Measurements from ENCODE around the gene SHLD1. TPM values are rescaled to one million over a fixed set of nuclear protein-coding genes. Genes with fewer than 3 reads are reported as not detected.

SHLD1 gene
- polyA plus RNA-seq, 2 donors: 3.4 to 4.9 TPM

DNA sequence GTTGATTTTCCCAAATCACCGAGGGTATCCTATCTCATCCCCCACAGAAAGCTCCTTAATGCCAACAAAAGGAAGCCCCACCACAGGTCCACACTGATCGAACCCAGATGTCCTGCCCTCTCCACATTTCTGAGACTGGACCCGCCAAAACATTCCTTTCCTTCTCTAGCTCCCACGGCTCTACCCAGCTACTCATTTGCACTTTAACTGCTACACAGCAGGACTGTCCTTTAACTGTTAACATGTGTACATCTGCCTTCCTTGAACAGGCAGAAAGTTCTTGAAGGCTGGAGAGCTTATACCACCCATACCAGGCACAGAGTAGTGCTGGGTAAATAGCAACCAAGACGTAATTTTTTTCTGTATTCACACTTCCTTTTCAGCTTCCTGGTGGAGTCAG lies 131.5 kb downstream of the SHLD1 start:
- 61 to 68% methylated on average over 5 of the region's 5 CpGs for WGBS, 2 donors
- Histone ChIP-seq H3K4me3 (ENCODE audit: low read depth in 1 of 2, low read length in 2 of 2) (no peak overlapping the region), H3K9me3 (ENCODE audit: control insufficient read depth in 2 of 2, insufficient read depth in 1 of 2, low read depth in 1 of 2, low read length in 1 of 2) (no peaks in the 10 kb centered on the region), H3K4me1 (ENCODE audit: control insufficient read depth in 2 of 2, insufficient read depth in 2 of 2, low read length in 1 of 2) (no peaks in the 10 kb centered on the region), H3K36me3 (ENCODE audit: control insufficient read depth in 2 of 2, insufficient read depth in 2 of 2, low read length in 1 of 2) (no peaks in the 10 kb centered on the region), H3K27ac (ENCODE audit: low read depth in 2 of 2, low read length in 1 of 2) (no peak overlapping the region), H3K27me3 (ENCODE audit: control insufficient read depth in 1 of 2, insufficient read depth in 2 of 2, low read length in 2 of 2) (no peaks in the 10 kb centered on the region)

DNA sequence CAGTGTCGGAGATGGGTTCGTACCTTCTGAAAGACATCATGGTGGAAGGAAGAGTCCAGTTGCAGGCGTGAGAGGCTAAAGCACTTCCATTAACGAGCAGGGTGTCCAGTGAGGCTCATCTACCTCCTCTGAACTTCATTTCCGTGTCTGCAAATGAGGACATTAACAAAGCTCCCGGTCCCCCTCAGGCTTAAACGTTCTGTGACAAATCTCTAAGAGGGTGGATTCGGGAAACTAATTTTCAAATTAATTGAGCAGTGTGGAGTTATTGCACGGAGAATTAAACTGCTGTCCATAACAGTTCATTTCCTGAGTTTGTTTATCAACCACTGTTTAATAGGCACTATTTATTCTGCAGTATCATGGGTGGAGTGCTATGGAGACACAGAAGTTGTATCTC lies 132.0 kb downstream of the SHLD1 start:
- no peaks in the 10 kb centered on the region for H3K27me3 ChIP-seq (ENCODE audit: control insufficient read depth in 1 of 2, insufficient read depth in 2 of 2, low read length in 2 of 2)
- no peaks in the 10 kb centered on the region for H3K4me1 ChIP-seq (ENCODE audit: control insufficient read depth in 2 of 2, insufficient read depth in 2 of 2, low read length in 1 of 2)
- H3K4me3 ChIP-seq (ENCODE audit: low read depth in 1 of 2, low read length in 2 of 2): no peak overlapping the region
- WGBS, 2 donors: 70 to 72% methylated on average over 9 of the region's 9 CpGs
- no peaks in the 10 kb centered on the region for H3K36me3 ChIP-seq (ENCODE audit: control insufficient read depth in 2 of 2, insufficient read depth in 2 of 2, low read length in 1 of 2)
- no peak overlapping the region for H3K27ac ChIP-seq (ENCODE audit: low read depth in 2 of 2, low read length in 1 of 2)
- H3K9me3 ChIP-seq (ENCODE audit: control insufficient read depth in 2 of 2, insufficient read depth in 1 of 2, low read depth in 1 of 2, low read length in 1 of 2): no peaks in the 10 kb centered on the region

DNA sequence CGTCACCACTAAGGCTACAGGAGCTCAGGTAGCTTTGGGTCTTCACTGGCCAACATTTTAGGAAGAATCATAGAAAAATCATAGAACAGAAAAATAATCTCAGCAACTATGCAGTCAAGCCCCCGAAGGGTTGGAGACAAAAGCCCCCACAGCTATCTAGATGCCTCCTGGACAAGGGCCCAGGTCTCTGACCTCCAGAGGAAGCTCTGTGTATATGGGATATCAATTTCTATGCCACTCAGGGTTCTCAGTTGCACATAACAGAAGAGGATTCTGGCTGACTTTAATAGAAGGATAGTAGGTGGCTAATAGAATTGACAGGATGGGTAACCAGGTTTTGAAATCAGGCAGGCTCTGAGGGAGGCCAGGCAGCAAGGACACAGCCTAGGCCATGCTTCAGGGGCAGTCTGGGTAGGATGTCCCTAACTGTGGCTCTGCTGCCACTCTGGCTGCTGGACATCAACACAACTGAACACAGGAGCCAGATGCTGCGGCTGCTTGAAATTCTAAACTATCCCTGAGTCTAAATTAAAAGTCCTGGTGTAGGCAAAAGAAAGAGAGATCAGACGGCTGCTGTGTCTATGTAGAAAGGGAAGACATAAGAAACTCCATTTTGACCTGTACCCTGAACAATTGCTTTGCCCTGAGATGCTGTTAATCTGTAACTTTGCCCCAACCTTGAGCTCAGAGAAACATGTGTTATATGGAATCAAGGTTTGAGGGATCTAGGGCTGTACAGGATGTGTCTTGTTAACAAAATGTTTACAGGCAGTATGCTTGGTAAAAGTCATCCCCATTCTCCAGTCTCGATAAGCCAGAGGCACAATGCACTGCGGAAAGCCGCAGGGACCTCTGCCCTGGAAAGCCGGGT lies 134.5 kb downstream of the SHLD1 start:
- Histone ChIP-seq H3K27ac (ENCODE audit: low read depth in 2 of 2, low read length in 1 of 2) (no peak overlapping the region), H3K36me3 (ENCODE audit: control insufficient read depth in 2 of 2, insufficient read depth in 2 of 2, low read length in 1 of 2) (no peaks in the 10 kb centered on the region), H3K27me3 (ENCODE audit: control insufficient read depth in 1 of 2, insufficient read depth in 2 of 2, low read length in 2 of 2) (no peaks in the 10 kb centered on the region), H3K4me1 (ENCODE audit: control insufficient read depth in 2 of 2, insufficient read depth in 2 of 2, low read length in 1 of 2) (no peaks in the 10 kb centered on the region), H3K9me3 (ENCODE audit: control insufficient read depth in 2 of 2, insufficient read depth in 1 of 2, low read depth in 1 of 2, low read length in 1 of 2) (no peaks in the 10 kb centered on the region), H3K4me3 (ENCODE audit: low read depth in 1 of 2, low read length in 2 of 2) (no peak overlapping the region)
- WGBS, 2 donors: 81 to 86% methylated on average over 8 of the region's 8 CpGs

DNA sequence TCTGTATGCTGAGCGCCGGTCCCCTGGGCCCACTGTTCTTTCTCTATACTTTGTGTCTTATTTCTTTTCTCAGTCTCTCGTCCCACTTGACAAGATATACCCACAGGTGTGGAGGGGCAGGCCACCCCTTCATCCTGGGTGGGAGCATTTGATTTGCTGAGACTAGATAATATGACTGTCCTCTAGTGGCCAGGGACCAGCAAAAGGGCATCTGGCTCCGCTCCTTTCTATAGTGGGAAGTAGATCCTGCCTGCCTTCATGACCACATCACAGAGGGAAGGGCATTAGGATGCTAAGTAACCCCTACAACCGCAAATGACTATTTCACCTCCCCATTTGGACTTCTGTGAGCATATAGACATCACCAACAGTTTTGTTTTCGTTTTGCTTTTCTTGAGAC lies 135.7 kb downstream of the SHLD1 start:
- Histone ChIP-seq H3K4me3 (ENCODE audit: low read depth in 1 of 2, low read length in 2 of 2) (no peak overlapping the region), H3K36me3 (ENCODE audit: control insufficient read depth in 2 of 2, insufficient read depth in 2 of 2, low read length in 1 of 2) (no peaks in the 10 kb centered on the region), H3K27me3 (ENCODE audit: control insufficient read depth in 1 of 2, insufficient read depth in 2 of 2, low read length in 2 of 2) (no peaks in the 10 kb centered on the region), H3K4me1 (ENCODE audit: control insufficient read depth in 2 of 2, insufficient read depth in 2 of 2, low read length in 1 of 2) (no peaks in the 10 kb centered on the region), H3K27ac (ENCODE audit: low read depth in 2 of 2, low read length in 1 of 2) (no peak overlapping the region), H3K9me3 (ENCODE audit: control insufficient read depth in 2 of 2, insufficient read depth in 1 of 2, low read depth in 1 of 2, low read length in 1 of 2) (no peaks in the 10 kb centered on the region)
- WGBS, 2 donors: 82 to 92% methylated on average over 6 of the region's 6 CpGs

DNA sequence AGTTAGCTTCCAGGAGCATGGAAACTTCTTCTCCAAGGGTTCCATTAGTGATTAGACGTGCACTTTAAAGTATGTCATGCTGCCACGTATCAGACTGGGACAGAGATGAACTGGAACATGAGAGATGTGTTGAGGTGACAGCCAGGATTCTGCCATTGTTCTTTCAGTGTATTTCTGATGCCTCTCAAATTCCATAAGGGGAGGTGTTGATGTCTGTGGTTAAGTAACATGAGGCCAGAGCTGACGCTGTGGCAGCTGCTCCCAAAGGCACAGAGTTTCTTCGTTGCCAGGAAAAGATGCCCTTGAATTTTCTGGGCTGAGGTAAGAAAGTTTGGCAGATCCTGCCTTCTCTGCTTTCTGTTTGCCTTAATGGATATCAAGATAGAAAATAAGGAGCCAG lies 136.6 kb downstream of the SHLD1 start:
- Histone ChIP-seq H3K4me3 (ENCODE audit: low read depth in 1 of 2, low read length in 2 of 2) (no peak overlapping the region), H3K36me3 (ENCODE audit: control insufficient read depth in 2 of 2, insufficient read depth in 2 of 2, low read length in 1 of 2) (no peaks in the 10 kb centered on the region), H3K4me1 (ENCODE audit: control insufficient read depth in 2 of 2, insufficient read depth in 2 of 2, low read length in 1 of 2) (no peaks in the 10 kb centered on the region), H3K27me3 (ENCODE audit: control insufficient read depth in 1 of 2, insufficient read depth in 2 of 2, low read length in 2 of 2) (no peaks in the 10 kb centered on the region), H3K9me3 (ENCODE audit: control insufficient read depth in 2 of 2, insufficient read depth in 1 of 2, low read depth in 1 of 2, low read length in 1 of 2) (no peaks in the 10 kb centered on the region), H3K27ac (ENCODE audit: low read depth in 2 of 2, low read length in 1 of 2) (no peak overlapping the region)
- 68 to 70% methylated on average over 4 of the region's 4 CpGs for WGBS, 2 donors

DNA sequence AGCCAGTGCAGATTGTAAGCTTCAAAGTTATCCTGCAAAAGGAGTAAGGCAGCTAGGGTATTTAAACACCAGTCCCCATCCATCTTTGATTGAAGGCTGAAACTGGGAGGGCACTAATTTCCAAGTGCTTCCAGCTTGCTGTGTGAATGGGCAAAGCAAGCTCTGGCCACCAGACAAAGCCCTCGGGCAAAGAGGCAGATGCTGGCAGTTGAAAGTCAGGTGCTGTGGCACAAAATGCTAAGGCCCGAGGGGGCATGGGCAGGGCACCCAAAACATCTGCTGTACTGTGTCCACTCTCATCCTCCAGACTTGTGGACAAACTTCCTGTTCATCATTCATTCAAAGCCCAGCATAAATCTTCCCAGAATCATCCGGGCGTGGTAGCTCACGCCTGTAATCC lies 137.2 kb downstream of the SHLD1 start:
- 57 to 66% methylated on average over 5 of the region's 5 CpGs for WGBS, 2 donors
- no peaks in the 10 kb centered on the region for H3K27me3 ChIP-seq (ENCODE audit: control insufficient read depth in 1 of 2, insufficient read depth in 2 of 2, low read length in 2 of 2)
- no peaks in the 10 kb centered on the region for H3K4me1 ChIP-seq (ENCODE audit: control insufficient read depth in 2 of 2, insufficient read depth in 2 of 2, low read length in 1 of 2)
- no peaks in the 10 kb centered on the region for H3K36me3 ChIP-seq (ENCODE audit: control insufficient read depth in 2 of 2, insufficient read depth in 2 of 2, low read length in 1 of 2)
- H3K4me3 ChIP-seq (ENCODE audit: low read depth in 1 of 2, low read length in 2 of 2): no peak overlapping the region
- H3K9me3 ChIP-seq (ENCODE audit: control insufficient read depth in 2 of 2, insufficient read depth in 1 of 2, low read depth in 1 of 2, low read length in 1 of 2): no peaks in the 10 kb centered on the region
- H3K27ac ChIP-seq (ENCODE audit: low read depth in 2 of 2, low read length in 1 of 2): no peak overlapping the region

DNA sequence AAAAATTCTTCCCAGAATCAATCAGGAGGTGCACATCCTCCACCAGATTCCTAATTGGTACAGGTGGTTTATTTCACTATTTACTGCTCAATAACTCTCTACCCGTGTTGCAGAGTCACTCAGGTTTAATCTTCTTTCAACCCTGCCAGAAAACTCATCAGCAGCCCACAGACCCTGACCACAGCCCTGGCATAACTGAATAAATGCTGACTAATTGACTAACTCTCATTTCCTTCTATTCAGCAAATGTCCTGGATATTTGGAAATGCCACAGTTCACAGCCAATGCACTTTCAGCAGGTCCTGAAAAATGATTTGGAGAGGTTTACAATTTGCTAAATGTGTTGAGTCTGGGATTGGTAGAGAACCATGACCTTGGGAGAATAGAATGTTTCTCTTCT lies 137.8 kb downstream of the SHLD1 start:
- WGBS, 2 donors: 22 to 31% methylated on average over 1 of the region's 1 CpG

DNA sequence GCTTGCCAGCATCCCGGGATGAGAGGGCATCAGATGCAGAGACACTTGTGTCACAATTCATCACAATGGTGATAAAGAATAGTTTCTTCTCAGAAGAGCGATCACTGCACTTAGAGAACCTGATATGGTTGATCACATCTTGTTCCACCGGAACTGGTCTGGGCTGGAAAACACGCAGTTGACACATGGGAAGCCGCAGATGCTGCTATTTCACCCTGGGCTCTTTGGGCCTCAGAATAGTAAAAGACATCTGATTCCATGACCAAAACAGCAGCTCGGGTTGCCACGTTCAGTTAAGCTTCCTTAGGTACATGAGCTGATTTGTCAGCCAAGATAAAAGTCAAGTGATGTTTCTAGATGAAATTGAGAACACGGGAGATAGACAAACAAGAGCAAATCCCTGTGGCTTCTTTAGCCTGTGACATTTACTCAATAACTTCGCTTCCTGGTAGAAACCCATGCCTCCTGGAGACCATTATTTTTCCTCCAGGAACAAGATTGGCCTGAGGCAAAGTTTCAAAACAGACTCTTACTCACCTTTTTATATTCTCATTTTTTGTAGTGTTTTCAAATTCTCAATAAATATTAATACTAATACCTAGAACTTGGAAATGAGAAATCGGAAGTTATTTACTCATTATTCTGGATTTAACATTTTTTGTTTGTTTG lies 140.7 kb downstream of the SHLD1 start:
- Histone ChIP-seq H3K27ac (ENCODE audit: low read depth in 2 of 2, low read length in 1 of 2) (no peak overlapping the region), H3K27me3 (ENCODE audit: control insufficient read depth in 1 of 2, insufficient read depth in 2 of 2, low read length in 2 of 2) (no peaks in the 10 kb centered on the region), H3K4me1 (ENCODE audit: control insufficient read depth in 2 of 2, insufficient read depth in 2 of 2, low read length in 1 of 2) (no peaks in the 10 kb centered on the region), H3K9me3 (ENCODE audit: control insufficient read depth in 2 of 2, insufficient read depth in 1 of 2, low read depth in 1 of 2, low read length in 1 of 2) (no peaks in the 10 kb centered on the region), H3K4me3 (ENCODE audit: low read depth in 1 of 2, low read length in 2 of 2) (no peak overlapping the region), H3K36me3 (ENCODE audit: control insufficient read depth in 2 of 2, insufficient read depth in 2 of 2, low read length in 1 of 2) (no peaks in the 10 kb centered on the region)
- WGBS, 2 donors: 74 to 78% methylated on average over 10 of the region's 10 CpGs

More for the DNA sequence above, 137.8 kb downstream of the SHLD1 start:
- Histone ChIP-seq H3K4me3 (ENCODE audit: low read depth in 1 of 2, low read length in 2 of 2) (no peak overlapping the region), H3K27ac (ENCODE audit: low read depth in 2 of 2, low read length in 1 of 2) (no peak overlapping the region), H3K9me3 (ENCODE audit: control insufficient read depth in 2 of 2, insufficient read depth in 1 of 2, low read depth in 1 of 2, low read length in 1 of 2) (no peaks in the 10 kb centered on the region), H3K36me3 (ENCODE audit: control insufficient read depth in 2 of 2, insufficient read depth in 2 of 2, low read length in 1 of 2) (no peaks in the 10 kb centered on the region), H3K27me3 (ENCODE audit: control insufficient read depth in 1 of 2, insufficient read depth in 2 of 2, low read length in 2 of 2) (no peaks in the 10 kb centered on the region), H3K4me1 (ENCODE audit: control insufficient read depth in 2 of 2, insufficient read depth in 2 of 2, low read length in 1 of 2) (no peaks in the 10 kb centered on the region)

DNA sequence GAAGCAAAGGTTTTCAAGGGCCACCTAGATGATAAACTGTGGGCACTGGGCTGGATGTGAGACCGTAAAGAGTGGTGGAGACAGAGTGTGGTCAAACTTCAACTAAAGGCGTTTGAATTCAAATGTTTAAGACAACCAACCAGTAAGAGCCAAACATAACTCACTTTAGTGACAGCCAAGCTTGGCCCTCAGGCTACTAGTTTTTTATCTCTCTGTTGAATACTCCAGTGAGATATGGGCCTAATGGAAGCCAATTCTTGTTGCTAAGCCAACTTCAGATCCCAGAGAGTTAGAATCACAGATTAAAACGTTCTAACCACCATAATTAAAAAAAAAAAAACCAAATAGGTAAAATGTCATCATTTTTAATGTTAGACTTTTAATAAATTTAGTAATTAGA lies 142.9 kb downstream of the SHLD1 start:
- H3K9me3 ChIP-seq (ENCODE audit: control insufficient read depth in 2 of 2, insufficient read depth in 1 of 2, low read depth in 1 of 2, low read length in 1 of 2): no peaks in the 10 kb centered on the region
- no peaks in the 10 kb centered on the region for H3K36me3 ChIP-seq (ENCODE audit: control insufficient read depth in 2 of 2, insufficient read depth in 2 of 2, low read length in 1 of 2)
- 54 to 56% methylated on average over 3 of the region's 3 CpGs for WGBS, 2 donors
- H3K27me3 ChIP-seq (ENCODE audit: control insufficient read depth in 1 of 2, insufficient read depth in 2 of 2, low read length in 2 of 2): no peaks in the 10 kb centered on the region
- H3K4me1 ChIP-seq (ENCODE audit: control insufficient read depth in 2 of 2, insufficient read depth in 2 of 2, low read length in 1 of 2): no peaks in the 10 kb centered on the region
- no peak overlapping the region for H3K27ac ChIP-seq (ENCODE audit: low read depth in 2 of 2, low read length in 1 of 2)
- H3K4me3 ChIP-seq (ENCODE audit: low read depth in 1 of 2, low read length in 2 of 2): no peak overlapping the region

DNA sequence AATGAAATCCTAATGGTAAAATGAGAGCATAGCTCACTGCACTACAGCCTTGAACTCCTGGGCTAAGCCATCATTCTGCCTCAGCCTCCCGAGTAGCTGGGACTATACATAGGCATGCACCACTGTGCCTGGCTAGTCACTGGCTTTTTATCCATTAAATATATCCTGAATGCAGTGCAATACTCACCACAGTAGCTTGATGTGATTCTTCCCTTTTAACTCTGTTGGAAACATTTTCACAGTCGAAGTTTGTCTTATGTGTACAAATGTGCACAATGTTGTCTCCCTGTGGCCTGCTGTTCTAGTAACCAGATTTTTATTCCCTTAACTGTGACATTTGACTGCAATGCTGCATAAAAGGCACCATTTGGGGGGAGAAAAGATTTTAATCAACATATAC lies 143.4 kb downstream of the SHLD1 start:
- H3K4me1 ChIP-seq (ENCODE audit: control insufficient read depth in 2 of 2, insufficient read depth in 2 of 2, low read length in 1 of 2): no peaks in the 10 kb centered on the region
- no peaks in the 10 kb centered on the region for H3K27me3 ChIP-seq (ENCODE audit: control insufficient read depth in 1 of 2, insufficient read depth in 2 of 2, low read length in 2 of 2)
- no peak overlapping the region for H3K4me3 ChIP-seq (ENCODE audit: low read depth in 1 of 2, low read length in 2 of 2)
- H3K36me3 ChIP-seq (ENCODE audit: control insufficient read depth in 2 of 2, insufficient read depth in 2 of 2, low read length in 1 of 2): no peaks in the 10 kb centered on the region
- H3K27ac ChIP-seq (ENCODE audit: low read depth in 2 of 2, low read length in 1 of 2): no peak overlapping the region
- WGBS, 2 donors: 84 to 90% methylated on average over 2 of the region's 2 CpGs
- no peaks in the 10 kb centered on the region for H3K9me3 ChIP-seq (ENCODE audit: control insufficient read depth in 2 of 2, insufficient read depth in 1 of 2, low read depth in 1 of 2, low read length in 1 of 2)
